ENCODE measurements around the gene FEZF2. TPM values are rescaled to one million over a fixed set of nuclear protein-coding genes. Genes with fewer than 3 reads are reported as not detected.

The FEZF2 gene
- not detected for total RNA-seq

DNA sequence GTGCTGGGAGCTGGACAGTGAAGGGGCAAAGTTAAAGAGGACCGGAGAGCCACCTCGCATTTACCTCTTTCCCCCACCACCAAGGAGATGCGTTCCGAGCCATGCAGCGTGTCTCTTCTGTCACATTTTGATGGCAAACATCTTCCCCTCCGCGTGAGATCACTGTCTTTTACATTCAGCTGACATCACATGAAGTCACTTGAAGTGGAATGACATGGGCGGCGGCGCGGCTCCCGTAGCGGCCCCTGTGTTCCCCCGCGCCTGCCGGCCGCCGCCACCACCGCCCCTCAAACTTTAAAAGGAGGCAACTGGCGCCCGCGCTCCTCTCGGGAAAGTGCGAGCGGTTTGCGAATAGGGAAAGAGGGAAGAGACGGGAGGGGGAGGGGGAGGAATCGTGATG, at the start of gene FEZF2:
Gene FEZF2 (minus strand): TSS at position 336 of the 400 bp plus-strand sequence. CDS start 682 bp downstream, outside the sequence.
- no peak for DNase-seq (ENCODE audit: low spot score)

DNA sequence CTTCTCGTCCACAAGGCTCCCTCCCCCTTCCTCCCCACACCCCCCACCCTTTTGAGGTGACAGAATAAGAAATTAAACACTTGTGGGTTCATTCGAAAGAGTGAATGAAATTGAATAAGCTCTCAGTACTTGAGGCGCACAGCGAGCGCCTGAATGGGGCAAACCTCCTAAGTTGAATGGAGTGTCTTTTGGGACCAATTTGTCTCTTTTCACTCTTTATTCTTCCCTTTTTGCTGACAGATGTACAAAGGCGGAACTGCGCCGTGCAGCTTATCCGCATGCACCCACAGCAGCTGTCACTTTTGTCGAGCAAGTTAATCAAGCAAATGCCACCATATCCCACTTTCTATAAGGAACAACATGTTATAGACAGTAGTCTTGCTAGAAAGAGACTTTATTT, 47.9 kb upstream of the FEZF2 start:
- no peak for DNase-seq (ENCODE audit: low spot score)

DNA sequence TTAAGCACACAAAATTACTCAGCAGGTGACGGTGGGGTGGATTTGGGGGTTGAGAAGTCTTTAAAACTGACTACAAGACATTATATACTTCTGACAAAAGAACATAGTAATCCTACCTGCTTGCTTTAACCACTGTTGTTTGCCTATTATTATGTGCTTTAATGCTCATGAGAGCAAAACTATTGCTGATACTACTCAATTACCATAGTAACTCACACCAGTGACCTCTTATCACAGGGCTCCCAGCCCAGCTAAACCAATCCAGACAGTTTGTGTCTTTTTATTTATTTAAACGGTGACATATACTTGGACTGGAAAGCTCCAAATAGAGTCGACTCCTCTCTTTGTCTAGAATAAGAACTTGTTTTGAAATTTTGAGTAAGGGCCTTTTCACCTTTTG, 42.8 kb upstream of the FEZF2 start:
- DNase-seq (ENCODE audit: low spot score), result no peak

DNA sequence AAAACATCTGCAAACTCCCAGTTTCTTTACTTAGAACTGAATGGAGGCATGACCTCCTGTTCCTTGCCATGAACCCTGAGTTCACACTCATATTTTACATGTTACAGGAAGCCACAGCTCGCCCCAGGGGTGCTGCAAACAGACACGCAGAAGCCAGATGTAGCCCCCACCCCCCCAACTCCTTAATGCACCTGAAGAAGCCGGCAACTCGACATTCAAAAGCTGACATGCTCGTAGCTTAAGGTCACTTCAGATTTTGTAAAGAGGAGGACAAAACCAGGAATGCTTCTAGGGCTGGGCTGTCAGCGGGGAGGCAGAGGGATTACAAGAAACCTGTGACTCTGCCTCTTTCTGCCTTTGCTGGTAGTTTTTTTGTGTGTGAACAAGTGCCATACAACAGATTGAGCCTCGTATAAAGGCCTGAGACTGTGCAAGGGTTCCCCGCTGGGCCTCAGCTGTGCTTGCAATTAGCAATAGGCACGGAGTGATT, 42.0 kb upstream of the FEZF2 start:
- no peak for DNase-seq (ENCODE audit: low spot score)

GRCh38 chr3:62414786-62415185, 41.4 kb upstream of the FEZF2 start:
- no peak for DNase-seq (ENCODE audit: low spot score)

- no peak for DNase-seq (ENCODE audit: low spot score)
These were observed 40.3 kb upstream of the FEZF2 start for GRCh38 chr3:62413687-62414086.

GRCh38 chr3:62406945-62407344, 33.6 kb upstream of the FEZF2 start:
- no peak for DNase-seq (ENCODE audit: low spot score)

- DNase-seq (ENCODE audit: low spot score), result no peak
These were observed 32.2 kb upstream of the FEZF2 start for GRCh38 chr3:62405566-62405965.

GRCh38 chr3:62405135-62405534, 31.8 kb upstream of the FEZF2 start:
- DNase-seq (ENCODE audit: low spot score), result no peak

- DNase-seq (ENCODE audit: low spot score), result no peak
These were observed 31.0 kb upstream of the FEZF2 start for GRCh38 chr3:62404321-62404720.

DNA sequence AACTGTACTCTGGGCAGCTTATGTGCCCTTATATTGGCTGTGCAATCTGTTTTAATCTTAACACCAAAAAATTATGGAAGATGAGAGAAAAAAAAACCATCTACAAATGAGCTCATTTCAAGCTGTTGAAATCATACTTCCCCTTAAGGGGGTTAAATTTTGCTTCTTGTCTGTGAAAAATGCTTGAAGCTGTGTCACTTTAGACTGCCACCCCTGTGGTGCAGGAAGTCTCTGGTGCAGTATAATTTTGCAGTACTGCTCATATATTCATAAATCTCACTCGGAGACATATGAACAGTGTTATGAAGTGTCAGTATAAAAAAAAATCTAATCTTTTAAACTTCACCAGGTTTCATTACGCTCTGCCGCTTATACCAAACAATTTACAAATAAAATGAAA, 30.4 kb upstream of the FEZF2 start:
- no peak for DNase-seq (ENCODE audit: low spot score)

DNA sequence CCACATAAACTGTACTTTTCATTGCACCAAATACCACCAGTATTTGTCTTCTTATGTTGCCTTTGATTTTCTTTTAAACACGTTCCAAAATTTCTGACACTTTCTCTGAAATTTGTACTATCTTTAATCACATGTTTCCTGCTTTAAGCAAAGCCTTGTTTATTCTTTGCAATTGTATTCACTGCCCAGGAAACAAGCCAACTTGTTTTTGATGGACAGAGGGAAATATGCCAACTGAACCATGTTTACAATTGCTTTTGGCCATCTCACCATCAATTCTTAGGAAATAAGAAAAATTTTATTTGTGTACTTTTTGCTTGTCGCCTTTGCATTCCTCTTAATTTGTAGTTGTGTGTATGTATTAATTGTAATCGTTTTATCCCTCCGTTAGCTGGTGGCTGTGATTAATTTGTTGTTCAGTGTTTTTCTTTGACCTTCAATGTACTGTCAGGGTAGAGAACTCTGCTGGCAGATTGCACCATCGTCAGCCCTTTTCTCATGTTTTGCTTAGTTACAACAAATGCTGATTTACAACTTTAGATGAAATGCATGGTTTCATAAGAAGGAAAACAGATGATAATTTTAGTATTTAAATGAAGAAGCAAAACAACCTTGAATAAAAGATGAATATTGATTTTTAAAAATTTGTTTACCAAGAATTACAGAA, 19.4 kb upstream of the FEZF2 start:
- DNase-seq (ENCODE audit: low spot score), result no peak

DNA sequence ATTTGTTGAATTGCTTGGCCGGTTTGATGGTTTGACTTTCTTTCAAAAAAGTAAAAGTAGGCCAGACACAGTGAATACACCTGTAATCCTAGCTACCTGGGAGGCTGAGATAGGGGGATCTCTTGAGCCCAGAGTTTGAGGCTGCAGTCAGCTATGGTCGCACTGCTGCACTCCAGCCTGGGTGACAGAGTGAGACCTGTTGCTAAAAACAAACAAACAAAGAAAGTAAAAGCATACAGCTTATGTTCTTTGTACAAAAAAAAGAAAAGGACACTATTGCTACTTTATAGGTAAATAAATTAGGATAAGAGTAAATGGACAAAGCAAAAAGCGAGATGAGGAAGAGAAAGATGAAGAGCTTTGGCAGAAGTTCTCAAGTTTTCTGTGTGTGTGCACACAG, 13.9 kb upstream of the FEZF2 start:
- DNase-seq (ENCODE audit: low spot score), result no peak

DNA sequence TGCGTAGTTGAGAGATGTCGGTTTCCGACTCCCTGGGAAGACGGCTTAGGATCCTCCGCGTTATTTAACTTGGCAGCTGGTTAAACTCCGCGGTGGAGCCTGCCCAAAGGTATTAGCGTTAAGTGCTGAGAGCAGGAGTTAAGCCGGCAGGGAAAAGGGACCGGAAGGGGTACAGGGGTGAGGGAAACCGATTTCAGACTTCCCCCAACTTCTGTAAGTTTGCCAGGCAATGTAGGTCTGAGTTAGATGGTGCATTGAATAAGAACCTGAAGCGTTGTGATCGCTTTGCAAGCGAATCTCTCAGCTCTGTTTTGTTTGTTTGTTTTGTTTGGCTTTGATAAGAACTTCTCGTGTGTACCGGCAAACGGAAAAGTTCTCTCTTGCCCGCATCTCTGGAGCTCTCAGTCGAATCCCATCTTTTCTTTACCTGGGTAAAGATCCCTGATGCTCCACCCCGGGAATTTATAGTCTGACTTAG, 6.0 kb upstream of the FEZF2 start:
- DNase-seq (ENCODE audit: low spot score), result no peak

- DNase-seq (ENCODE audit: low spot score), result no peak
These were observed 5.6 kb upstream of the FEZF2 start for GRCh38 chr3:62378921-62379320.

GRCh38 chr3:62378311-62378789, 5.0 kb upstream of the FEZF2 start:
- DNase-seq (ENCODE audit: low spot score), result no peak

DNA sequence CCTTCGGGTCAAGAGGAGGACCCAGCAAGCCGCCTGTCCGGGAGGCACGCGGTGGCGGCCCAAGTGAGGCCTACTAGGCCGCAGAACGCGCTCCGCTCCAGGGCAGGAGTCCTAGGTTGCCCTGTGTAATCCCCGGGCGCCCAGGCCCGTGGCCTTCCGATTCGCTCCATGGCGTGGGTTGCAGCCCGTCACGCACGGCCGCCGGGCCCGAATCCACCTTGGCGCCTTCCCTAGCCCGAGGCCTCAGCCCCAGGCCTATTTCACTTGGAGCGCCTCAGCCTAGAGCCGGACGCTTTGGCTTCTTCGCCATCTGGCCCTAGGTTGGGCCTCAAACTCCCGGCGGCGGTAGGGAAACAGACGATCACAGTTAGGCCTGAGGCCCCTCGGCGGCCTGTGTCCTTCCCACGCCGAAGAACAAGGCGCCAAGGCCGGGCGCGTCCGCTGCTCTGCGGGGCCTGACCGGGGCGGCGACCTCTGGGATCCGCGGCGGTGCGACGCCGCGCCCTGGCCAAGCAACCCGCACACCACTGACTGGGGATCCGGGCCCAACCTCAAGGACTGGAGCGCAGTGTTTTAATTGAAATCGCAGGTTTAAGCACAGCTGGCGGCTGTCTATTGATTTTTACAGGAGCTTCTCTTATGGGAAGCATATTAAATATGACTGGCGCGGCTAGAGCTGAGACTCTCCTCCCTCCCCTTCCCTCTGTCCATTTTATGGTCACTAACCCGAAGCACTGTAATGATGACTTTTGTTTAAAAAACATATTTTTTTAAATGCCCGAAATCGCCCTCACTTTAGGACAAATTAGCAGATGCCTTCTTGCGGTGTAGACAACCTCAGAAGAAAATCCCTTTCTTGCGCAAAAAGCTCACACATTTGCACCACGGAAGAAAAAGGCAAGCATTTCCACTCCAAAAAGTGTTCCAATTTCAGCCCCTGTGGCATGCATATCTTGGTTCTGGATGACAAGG, 3.8 kb upstream of the FEZF2 start:
- DNase-seq (ENCODE audit: low spot score), result no peak

DNA sequence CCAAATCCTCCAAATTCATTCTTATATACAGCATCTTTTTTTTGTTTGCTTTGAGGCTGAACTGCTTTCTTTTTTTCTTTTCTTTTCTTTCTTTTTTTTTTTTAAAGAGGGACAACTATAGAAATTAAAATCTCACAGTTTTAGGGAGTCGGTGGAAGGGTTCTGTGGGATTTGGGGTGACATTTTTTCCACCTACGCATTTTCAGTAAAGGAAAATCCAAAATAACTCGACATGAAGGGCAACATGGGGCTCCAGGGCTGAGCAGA, 3.0 kb upstream of the FEZF2 start:
- DNase-seq (ENCODE audit: low spot score), result no peak

DNA sequence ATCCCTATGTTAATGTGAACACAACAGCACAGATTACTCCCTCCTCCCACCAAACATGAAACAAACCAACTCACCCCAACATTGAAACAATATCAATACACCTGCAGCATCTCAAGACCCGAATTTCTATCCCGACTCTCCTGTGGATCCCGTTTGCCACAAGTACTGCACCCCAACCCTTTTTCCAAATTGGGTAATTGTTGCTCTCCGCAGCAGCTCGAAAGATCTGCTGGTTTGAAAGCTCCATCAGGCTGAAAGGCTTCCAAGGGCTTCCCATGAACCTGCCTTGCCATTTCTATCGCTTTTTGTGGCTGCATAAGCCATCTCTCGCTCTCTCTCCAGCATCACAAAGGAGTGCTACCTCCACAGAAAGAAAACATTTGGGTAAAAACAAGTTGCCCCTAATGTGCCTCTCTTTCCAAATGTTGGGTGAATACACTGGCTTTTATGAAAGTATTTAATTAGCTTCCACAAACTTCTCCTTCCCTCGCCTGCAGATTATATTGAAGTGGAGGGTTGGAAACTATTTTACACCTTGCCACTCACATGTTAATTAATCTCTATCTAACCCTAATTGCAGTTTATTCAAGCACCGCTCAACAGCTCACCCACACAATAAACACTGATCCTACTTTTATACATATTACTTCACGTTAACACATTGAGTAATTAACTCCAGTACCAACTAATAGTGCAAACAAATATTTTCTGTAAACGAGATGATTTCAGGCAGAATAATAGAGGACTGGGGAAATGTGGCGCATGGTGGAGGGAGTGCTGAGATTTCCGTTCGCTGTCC, 2.5 kb upstream of the FEZF2 start:
- DNase-seq (ENCODE audit: low spot score), result no peak

DNA sequence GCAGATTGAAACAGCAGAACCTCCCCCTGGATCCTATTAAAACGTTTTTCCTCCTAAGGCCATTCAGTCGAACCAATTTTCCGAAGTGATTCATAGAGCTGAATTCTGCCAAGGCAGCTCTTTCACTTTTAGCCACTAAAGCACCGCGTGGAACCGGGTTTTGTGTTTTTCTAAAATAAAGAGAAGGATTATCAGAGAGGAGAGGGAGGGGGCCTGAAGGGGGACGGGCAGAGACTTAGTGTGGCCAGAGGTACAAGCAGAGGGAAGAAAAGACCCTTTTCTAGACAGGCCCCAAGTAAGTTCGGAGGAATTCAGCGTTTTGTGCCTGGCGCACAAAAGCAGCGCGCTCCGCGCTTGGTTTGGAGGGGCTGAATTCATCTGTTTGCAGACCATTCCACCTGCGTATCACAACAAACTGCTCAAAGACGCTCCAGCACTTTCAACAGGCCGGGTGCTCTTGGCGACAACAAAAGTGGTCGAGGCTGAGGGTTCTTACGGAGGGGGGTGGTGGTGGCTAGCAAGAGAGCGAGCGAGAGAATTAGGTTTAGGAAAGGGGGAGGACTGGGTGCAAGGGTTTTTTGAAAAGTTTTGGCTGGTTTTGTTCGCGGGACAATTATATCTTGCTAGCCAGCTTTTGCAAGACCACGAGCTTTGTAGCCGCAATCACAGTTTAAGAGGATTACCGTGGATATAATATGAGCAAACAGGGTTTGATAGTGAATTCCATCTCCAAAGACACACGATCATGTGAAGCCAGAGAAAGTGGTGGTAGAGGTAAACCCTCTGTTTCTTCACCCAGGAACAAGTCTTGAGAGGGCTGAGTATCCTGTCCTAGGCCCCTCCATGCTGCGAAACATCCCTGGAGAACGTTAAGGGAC, 1.2 kb upstream of the FEZF2 start:
- no peak for DNase-seq (ENCODE audit: low spot score)

DNA sequence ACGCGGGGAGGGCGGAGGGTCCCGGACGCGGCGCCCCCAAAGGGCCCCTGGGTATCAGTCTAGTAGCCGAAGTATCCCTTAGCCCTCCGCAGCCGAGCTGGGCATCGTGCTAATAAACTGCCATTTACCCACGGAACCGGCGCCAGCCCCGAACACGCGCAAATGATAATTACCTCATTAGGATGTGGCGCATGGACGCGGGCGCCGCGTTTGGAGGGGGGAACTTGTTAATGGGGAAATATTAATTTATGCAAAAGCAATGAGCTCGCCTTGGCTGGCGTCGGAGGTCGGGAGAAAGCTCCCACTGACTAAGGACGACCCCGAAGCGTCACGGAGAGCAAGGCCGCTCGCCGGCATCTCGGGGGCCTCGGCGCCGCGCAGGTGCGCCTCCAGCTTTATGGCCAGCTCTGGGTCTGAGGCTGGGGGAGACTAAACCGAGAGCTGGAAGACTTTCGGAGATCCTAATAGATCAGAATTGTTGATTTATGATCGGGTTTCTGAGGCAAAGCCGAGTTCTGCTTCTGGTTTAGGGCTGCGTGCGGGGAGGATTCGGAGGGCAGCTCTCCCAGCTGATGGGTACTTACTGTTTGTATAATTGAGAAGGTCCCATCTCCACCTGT, 474 bp upstream of the FEZF2 start:
- no peak for DNase-seq (ENCODE audit: low spot score)
